SKM-1 (cell line): ENCODE results near the gene SLC12A4.

Experiments used
- DNase-seq: peaks from one replicate; lab custom pipeline; 2025; ENCODE audit not compliant: unreplicated experiment; lab: John Stamatoyannopoulos, UW

SLC12A4 gene

GRCh38 chr16:67963662-67964321 is 4.6 kb downstream of the SLC12A4 start:
- DNase-seq = no peak

GRCh38 chr16:67963292-67963661 is 5.2 kb downstream of the SLC12A4 start:
- no peak for DNase-seq

- DNase-seq = no peak
These were observed 6.3 kb downstream of the SLC12A4 start for GRCh38 chr16:67962135-67962534.

GRCh38 chr16:67961551-67961957 is 6.9 kb downstream of the SLC12A4 start:
- DNase-seq = no peak

GRCh38 chr16:67959536-67960329 is 8.7 kb downstream of the SLC12A4 start:
- DNase-seq = no peak

- DNase-seq = no peak
These were observed 10.8 kb downstream of the SLC12A4 start for GRCh38 chr16:67957622-67958021.

GRCh38 chr16:67954421-67955196 is 13.8 kb downstream of the SLC12A4 start:
- no peak for DNase-seq

GRCh38 chr16:67953641-67954375 is 14.6 kb downstream of the SLC12A4 start:
- DNase-seq = no peak

- DNase-seq = no peak
These were observed 17.0 kb downstream of the SLC12A4 start for GRCh38 chr16:67951485-67951884.

- DNase-seq = no peak
These were observed 18.0 kb downstream of the SLC12A4 start for GRCh38 chr16:67950335-67950843.

GRCh38 chr16:67949645-67950044 is 18.8 kb downstream of the SLC12A4 start:
- DNase-seq = no peak

GRCh38 chr16:67948015-67948414 is 20.4 kb downstream of the SLC12A4 start:
- no peak for DNase-seq

- DNase-seq = no peak
These were observed 21.4 kb downstream of the SLC12A4 start for GRCh38 chr16:67946966-67947558.

- no peak for DNase-seq
These were observed 22.3 kb downstream of the SLC12A4 start for GRCh38 chr16:67946128-67946569.

- no peak for DNase-seq
These were observed 23.0 kb downstream of the SLC12A4 start for GRCh38 chr16:67945392-67945933.

- no peak for DNase-seq
These were observed 23.6 kb downstream of the SLC12A4 start for GRCh38 chr16:67944690-67945391.

- no peak for DNase-seq
These were observed 24.6 kb downstream of the SLC12A4 start, which contains the start of gene LCAT for GRCh38 chr16:67943619-67944504. Gene LCAT (minus strand): TSS chr16:67944120. CDS start chr16:67944101, 19 bp downstream.

GRCh38 chr16:67943256-67943618 is 25.2 kb downstream of the SLC12A4 start:
- DNase-seq = no peak
